MG63 (cell line): ENCODE results near the gene DACH2. TPM values are rescaled to one million over a fixed set of nuclear protein-coding genes. Genes with fewer than 3 reads are reported as not detected.

Source experiments
- DNase-seq: peaks from one replicate; pipeline ENCODE4 v3.0.0-alpha.2; 2020
- H3K27me3 ChIP-seq: fragments of 250-450 bp; sonication (Bioruptor Pico); 2 replicates; pipeline ENCODE4 v1.5.1; 2020; ENCODE audit warnings: mild to moderate bottlenecking, moderate library complexity
- H3K36me3 ChIP-seq: fragments of 250-450 bp; sonication (Bioruptor Pico); 2 replicates; pipeline ENCODE4 v1.5.1; 2020; ENCODE audit warnings: mild to moderate bottlenecking, moderate library complexity
- H3K4me3 ChIP-seq: fragments of 250-450 bp; sonication (Bioruptor Pico); 2 replicates; pipeline ENCODE4 v1.5.1; 2020; ENCODE audit warnings: mild to moderate bottlenecking, moderate library complexity
- H3K9me3 ChIP-seq: fragments of 250-450 bp; sonication (Bioruptor Pico); 2 replicates; pipeline ENCODE4 v1.5.1; 2020; ENCODE audit warnings: mild to moderate bottlenecking, moderate library complexity
- total RNA-seq: library from RNA; depleted of rRNA; stranded (reverse); fragments of >200 nt; shearing (Covaris generic); gene quantifications from 2 replicates; pipeline ENCODE4 v1.2.3, GENCODE V29; 2014; ENCODE audit warnings: low replicate concordance

DACH2 gene
- total RNA-seq, 1 experiment from 2014 or later, result not detected

GRCh38 chrX:86210772-86211171 lies 62.5 kb downstream of the DACH2 start:
- Histone ChIP-seq H3K27me3 (no peaks in the 10 kb centered on the region), H3K36me3 (no peaks in the 10 kb centered on the region), H3K4me3 (no peak overlapping the region), H3K9me3 (no peaks in the 10 kb centered on the region)
- DNase-seq, result no peak

GRCh38 chrX:86215260-86215659 lies 67.0 kb downstream of the DACH2 start:
- Histone ChIP-seq H3K9me3 (no peaks in the 10 kb centered on the region), H3K36me3 (no peaks in the 10 kb centered on the region), H3K4me3 (no peak overlapping the region), H3K27me3 (no peaks in the 10 kb centered on the region)
- no peak for DNase-seq

- Histone ChIP-seq H3K4me3 (no peak overlapping the region), H3K36me3 (no peaks in the 10 kb centered on the region), H3K27me3 (no peaks in the 10 kb centered on the region), H3K9me3 (no peaks in the 10 kb centered on the region)
- DNase-seq, result no peak
These were observed 89.2 kb downstream of the DACH2 start for GRCh38 chrX:86237482-86237881.

GRCh38 chrX:86241547-86241946 lies 93.3 kb downstream of the DACH2 start:
- Histone ChIP-seq H3K27me3 (no peaks in the 10 kb centered on the region), H3K9me3 (no peaks in the 10 kb centered on the region), H3K36me3 (no peaks in the 10 kb centered on the region), H3K4me3 (no peak overlapping the region)
- DNase-seq, result no peak

GRCh38 chrX:86263526-86263925 lies 115.3 kb downstream of the DACH2 start:
- DNase-seq, result no peak
- Histone ChIP-seq H3K27me3 (no peaks in the 10 kb centered on the region), H3K4me3 (no peak overlapping the region), H3K36me3 (no peaks in the 10 kb centered on the region), H3K9me3 (no peaks in the 10 kb centered on the region)

- no peaks in the 10 kb centered on the region for H3K36me3 ChIP-seq
- no peak overlapping the region for H3K4me3 ChIP-seq
- no peaks in the 10 kb centered on the region for H3K9me3 ChIP-seq
- H3K27me3 ChIP-seq, result no peaks in the 10 kb centered on the region
- DNase-seq, result no peak
These were observed 147.0 kb downstream of the DACH2 start for GRCh38 chrX:86295293-86295692.

GRCh38 chrX:86322913-86323312 lies 174.7 kb downstream of the DACH2 start:
- no peak for DNase-seq
- no peaks in the 10 kb centered on the region for H3K9me3 ChIP-seq
- H3K36me3 ChIP-seq, result no peaks in the 10 kb centered on the region
- H3K27me3 ChIP-seq, result no peaks in the 10 kb centered on the region
- no peak overlapping the region for H3K4me3 ChIP-seq

- DNase-seq, result no peak
- no peaks in the 10 kb centered on the region for H3K9me3 ChIP-seq
- H3K27me3 ChIP-seq, result no peaks in the 10 kb centered on the region
- H3K4me3 ChIP-seq, result no peak overlapping the region
- H3K36me3 ChIP-seq, result no peaks in the 10 kb centered on the region
These were observed 180.9 kb downstream of the DACH2 start for GRCh38 chrX:86329174-86329573.

GRCh38 chrX:86348669-86349068 lies 200.4 kb downstream of the DACH2 start:
- no peak for DNase-seq
- Histone ChIP-seq H3K36me3 (no peaks in the 10 kb centered on the region), H3K4me3 (no peak overlapping the region), H3K9me3 (no peaks in the 10 kb centered on the region), H3K27me3 (no peaks in the 10 kb centered on the region)

GRCh38 chrX:86349115-86349514 lies 200.9 kb downstream of the DACH2 start:
- Histone ChIP-seq H3K4me3 (no peak overlapping the region), H3K27me3 (no peaks in the 10 kb centered on the region), H3K36me3 (no peaks in the 10 kb centered on the region), H3K9me3 (no peaks in the 10 kb centered on the region)
- no peak for DNase-seq

GRCh38 chrX:86369847-86370630 lies 221.8 kb downstream of the DACH2 start:
- Histone ChIP-seq H3K9me3 (no peaks in the 10 kb centered on the region), H3K27me3 (no peaks in the 10 kb centered on the region), H3K36me3 (no peaks in the 10 kb centered on the region), H3K4me3 (no peak overlapping the region)
- DNase-seq, result no peak

- H3K27me3 ChIP-seq, result no peaks in the 10 kb centered on the region
- H3K9me3 ChIP-seq, result no peaks in the 10 kb centered on the region
- H3K36me3 ChIP-seq, result no peaks in the 10 kb centered on the region
- no peak overlapping the region for H3K4me3 ChIP-seq
- no peak for DNase-seq
These were observed 222.7 kb downstream of the DACH2 start for GRCh38 chrX:86370927-86371326.

- Histone ChIP-seq H3K36me3 (no peaks in the 10 kb centered on the region), H3K27me3 (no peaks in the 10 kb centered on the region), H3K9me3 (no peaks in the 10 kb centered on the region), H3K4me3 (no peak overlapping the region)
- DNase-seq, result no peak
These were observed 231.0 kb downstream of the DACH2 start for GRCh38 chrX:86379209-86379608.

- no peak for DNase-seq
- no peaks in the 10 kb centered on the region for H3K36me3 ChIP-seq
- H3K4me3 ChIP-seq, result no peak overlapping the region
- H3K27me3 ChIP-seq, result no peaks in the 10 kb centered on the region
- H3K9me3 ChIP-seq, result no peaks in the 10 kb centered on the region
These were observed 235.7 kb downstream of the DACH2 start for GRCh38 chrX:86383681-86384540.

- Histone ChIP-seq H3K9me3 (no peaks in the 10 kb centered on the region), H3K4me3 (no peak overlapping the region), H3K27me3 (no peaks in the 10 kb centered on the region), H3K36me3 (no peaks in the 10 kb centered on the region)
- no peak for DNase-seq
These were observed 259.1 kb downstream of the DACH2 start for GRCh38 chrX:86407371-86407770.

GRCh38 chrX:86421771-86422170 lies 273.5 kb downstream of the DACH2 start:
- DNase-seq, result no peak
- H3K9me3 ChIP-seq, result no peaks in the 10 kb centered on the region
- H3K4me3 ChIP-seq, result no peak overlapping the region
- no peaks in the 10 kb centered on the region for H3K36me3 ChIP-seq
- H3K27me3 ChIP-seq, result no peaks in the 10 kb centered on the region

GRCh38 chrX:86436116-86436515 lies 287.9 kb downstream of the DACH2 start:
- H3K36me3 ChIP-seq, result no peaks in the 10 kb centered on the region
- H3K9me3 ChIP-seq, result no peaks in the 10 kb centered on the region
- DNase-seq, result no peak
- no peak overlapping the region for H3K4me3 ChIP-seq
- no peaks in the 10 kb centered on the region for H3K27me3 ChIP-seq

- no peak for DNase-seq
- H3K4me3 ChIP-seq, result no peak overlapping the region
- no peaks in the 10 kb centered on the region for H3K9me3 ChIP-seq
- H3K27me3 ChIP-seq, result no peaks in the 10 kb centered on the region
- no peaks in the 10 kb centered on the region for H3K36me3 ChIP-seq
These were observed 307.2 kb downstream of the DACH2 start for GRCh38 chrX:86455495-86455894.
